Endodermal cell (in vitro differentiated cells): Measurements from ENCODE around the gene DUOXA1. TPM values are rescaled to one million over a fixed set of nuclear protein-coding genes. Genes with fewer than 3 reads are reported as not detected.

Experiments used
- DNase-seq: peaks from one replicate; pipeline ENCODE4 v3.0.0-alpha.2; 2017
- H3K27ac ChIP-seq: 2 replicates; pipeline ENCODE4 v1.5.1; 2013; ENCODE audit warnings: mild to moderate bottlenecking, low read depth, low read length, moderate library complexity
- H3K27me3 ChIP-seq: 2 replicates; pipeline ENCODE4 v1.6.1; 2013; ENCODE audit warnings: mild to moderate bottlenecking, low read length, moderate library complexity; ENCODE audit not compliant: insufficient read depth, control insufficient read depth, poor library complexity, severe bottlenecking
- H3K36me3 ChIP-seq: 2 replicates; pipeline ENCODE4 v1.7.0; 2013; ENCODE audit warnings: mild to moderate bottlenecking, low read length, moderate library complexity; ENCODE audit not compliant: control insufficient read depth, insufficient read depth
- H3K4me1 ChIP-seq: one replicate; pipeline ENCODE4 v1.7.0; 2013; ENCODE audit warnings: low read length; ENCODE audit not compliant: control insufficient read depth, insufficient read depth
- H3K4me3 ChIP-seq: 2 replicates; pipeline ENCODE4 v1.5.1; 2013; ENCODE audit warnings: mild to moderate bottlenecking, low read length, moderate library complexity
- H3K9ac ChIP-seq: 2 replicates; pipeline ENCODE4 v1.6.1; 2013; ENCODE audit warnings: mild to moderate bottlenecking, low read length, moderate library complexity; ENCODE audit not compliant: poor library complexity, severe bottlenecking; ENCODE audit errors: extremely low read depth
- H3K9me3 ChIP-seq: 2 replicates; pipeline ENCODE4 v1.6.1; 2013; ENCODE audit warnings: mild to moderate bottlenecking, low read length, moderate library complexity; ENCODE audit not compliant: control insufficient read depth
- H3K27ac Mint-ChIP-seq: 2 replicates; pipeline ENCODE4 v1.8.0; 2020; ENCODE audit warnings: mixed read lengths
- H3K27me3 Mint-ChIP-seq: 2 replicates; pipeline ENCODE4 v1.8.0; 2021; ENCODE audit warnings: mild to moderate bottlenecking, mixed read lengths; ENCODE audit not compliant: insufficient read depth
- H3K36me3 Mint-ChIP-seq: 2 replicates; pipeline ENCODE4 v1.8.0; 2020; ENCODE audit warnings: low read depth, mixed read lengths
- H3K4me1 Mint-ChIP-seq: 2 replicates; pipeline ENCODE4 v1.8.0; 2020; ENCODE audit warnings: mixed read lengths
- H3K4me3 Mint-ChIP-seq: 2 replicates; pipeline ENCODE4 v1.8.0; 2020; ENCODE audit warnings: mild to moderate bottlenecking, moderate library complexity, mixed read lengths
- H3K9me3 Mint-ChIP-seq: 2 replicates; pipeline ENCODE4 v1.8.0; 2020; ENCODE audit warnings: mild to moderate bottlenecking, mixed read lengths
- CTCF ChIP-seq: fragments of 200-600 bp; sonication (generic); conservative IDR thresholded peaks from 2 replicates; pipeline ENCODE4 v1.5.0; 2021; ENCODE audit warnings: antibody characterized with exemption, mild to moderate bottlenecking
- WGBS, 2 experiments: methylation state at CpG; one replicate each; pipeline versions ENCODE4 v1.1.5 to v1.1.7; 2013; ENCODE audit warnings: missing lambda C conversion rate in 2 of 2, mixed read lengths in 1 of 2; ENCODE audit not compliant: insufficient coverage in 1 of 2, insufficient read length in 1 of 2; 5-methylcytosine and 5-hydroxymethylcytosine counted together
- total RNA-seq, 2 donors: library from RNA; stranded (reverse); fragmentation: NEBNext Ultra II Directional in 1 of 2; extraction: Animal tissue kit (Norgen Biotek cat#: 25700) in 1 of 2; gene quantifications; 2 replicates in 1 of 2; 3 replicates in 1 of 2; pipeline ENCODE4 v1.2.1, GENCODE V29; 2021

The DUOXA1 gene
- total RNA-seq, 2 donors from 2014 or later: 0.86 to 0.99 TPM

GRCh38 chr15:45163508-45163856 lies 33.8 kb upstream of the DUOXA1 start:
- Histone ChIP-seq H3K27me3 (no peaks in the 10 kb centered on the region), H3K4me3 (no peak overlapping the region), H3K9me3 (no peaks in the 10 kb centered on the region), H3K9ac (no peak overlapping the region), H3K27ac (no peak overlapping the region), H3K4me1 (no peaks in the 10 kb centered on the region), H3K36me3 (no peaks in the 10 kb centered on the region)
- WGBS, 2 experiments: 88 to 91% methylated on average over 9 of the region's 9 CpGs
- H3K4me1 Mint-ChIP-seq: peaks cover 2% of the 10 kb centered on the region
- TF ChIP-seq CTCF: no peak
- H3K27ac Mint-ChIP-seq: peak overlapping the region; percentile 19
- no peaks in the 10 kb centered on the region for H3K9me3 Mint-ChIP-seq
- DNase-seq: no peak
- no peaks in the 10 kb centered on the region for H3K36me3 Mint-ChIP-seq
- H3K27me3 Mint-ChIP-seq: peaks cover 1% of the 10 kb centered on the region
- H3K4me3 Mint-ChIP-seq: no peak overlapping the region

GRCh38 chr15:45162771-45163507 lies 33.3 kb upstream of the DUOXA1 start:
- no peaks in the 10 kb centered on the region for H3K36me3 ChIP-seq
- no peak overlapping the region for H3K4me3 Mint-ChIP-seq

GRCh38 chr15:45161666-45162065 lies 32.0 kb upstream of the DUOXA1 start:
- no peaks in the 10 kb centered on the region for H3K9me3 ChIP-seq
- H3K9ac ChIP-seq: no peak overlapping the region
- Mint-ChIP-seq H3K9me3 (no peaks in the 10 kb centered on the region), H3K27ac (no peak overlapping the region), H3K27me3 (peaks cover 1% of the 10 kb centered on the region), H3K4me3 (no peak overlapping the region), H3K36me3 (no peaks in the 10 kb centered on the region), H3K4me1 (peaks cover 7% of the 10 kb centered on the region)
- DNase-seq: no peak
- H3K27me3 ChIP-seq: no peaks in the 10 kb centered on the region
- H3K4me1 ChIP-seq: no peaks in the 10 kb centered on the region
- no peak for TF ChIP-seq CTCF
- no peak overlapping the region for H3K27ac ChIP-seq
- no peaks in the 10 kb centered on the region for H3K36me3 ChIP-seq
- H3K4me3 ChIP-seq: no peak overlapping the region
- 91 to 99% methylated on average over 12 to 14 of the region's 14 CpGs for WGBS, 2 experiments

More at GRCh38 chr15:45162771-45163507, 33.3 kb upstream of the DUOXA1 start:
- DNase-seq: peak; percentile 98
- H3K4me3 ChIP-seq: no peak overlapping the region
- no peaks in the 10 kb centered on the region for H3K9me3 Mint-ChIP-seq
- 11 to 24% methylated on average over 2 to 7 of the region's 7 CpGs for WGBS, 2 experiments
- H3K9me3 ChIP-seq: no peaks in the 10 kb centered on the region
- peaks cover 1% of the 10 kb centered on the region for H3K27me3 Mint-ChIP-seq
- peak; percentile 98 for TF ChIP-seq CTCF
- peaks cover 4% of the 10 kb centered on the region for H3K4me1 Mint-ChIP-seq
- H3K27ac Mint-ChIP-seq: peak overlapping the region; percentile 19
- H3K36me3 Mint-ChIP-seq: no peaks in the 10 kb centered on the region
- H3K27me3 ChIP-seq: no peaks in the 10 kb centered on the region
- H3K27ac ChIP-seq: no peak overlapping the region
- H3K9ac ChIP-seq: no peak overlapping the region
- H3K4me1 ChIP-seq: no peaks in the 10 kb centered on the region
